Activated T-cell treated with anti-CD3 and anti-CD28 coated beads, Interleukin-2, amount 50 U/mL, for 24 hours (primary cell): ENCODE data around the gene ITGA1.
"Not testable (repeated sequence)": the region's sequence is repeated elsewhere in the genome, so short reads cannot be mapped to it uniquely, and the experiment has no call there.

Source experiments
- DNase-seq: peaks from one replicate; pipeline ENCODE4 v3.0.0-alpha.2; 2020
- H3K27ac Mint-ChIP-seq: 2 replicates; pipeline ENCODE4 v1.8.0; 2020; ENCODE audit warnings: mild to moderate bottlenecking, mixed read lengths
- H3K27me3 Mint-ChIP-seq: 2 replicates; pipeline ENCODE4 v1.8.0; 2020; ENCODE audit warnings: mixed read lengths
- H3K36me3 Mint-ChIP-seq: 2 replicates; pipeline ENCODE4 v1.8.0; 2020; ENCODE audit warnings: low read depth, mixed read lengths
- H3K4me1 Mint-ChIP-seq: 2 replicates; pipeline ENCODE4 v1.8.0; 2020; ENCODE audit warnings: low read depth, mixed read lengths
- H3K4me3 Mint-ChIP-seq: 2 replicates; pipeline ENCODE4 v1.8.0; 2020; ENCODE audit warnings: mild to moderate bottlenecking, moderate library complexity, mixed read lengths
- H3K9me3 Mint-ChIP-seq: 2 replicates; pipeline ENCODE4 v1.8.0; 2020; ENCODE audit warnings: mixed read lengths

Gene ITGA1

GRCh38 chr5:52952483-52952882, 164.8 kb downstream of the ITGA1 start:
- Mint-ChIP-seq H3K4me3 (no peak overlapping the region), H3K9me3 (no peaks in the 10 kb centered on the region)

GRCh38 chr5:52956014-52956413, 168.3 kb downstream of the ITGA1 start:
- no peak for DNase-seq
- Mint-ChIP-seq H3K27ac (no peak overlapping the region), H3K4me3 (no peak overlapping the region)

More at GRCh38 chr5:52952483-52952882, 164.8 kb downstream of the ITGA1 start:
- no peak for DNase-seq
- Mint-ChIP-seq H3K4me1 (peaks cover 11% of the 10 kb centered on the region), H3K27me3 (no peaks in the 10 kb centered on the region), H3K36me3 (no peaks in the 10 kb centered on the region), H3K27ac (no peak overlapping the region)

GRCh38 chr5:52956915-52957747, 169.4 kb downstream of the ITGA1 start:
- H3K4me3 Mint-ChIP-seq, result no peak overlapping the region
- peaks cover 6% of the 10 kb centered on the region for H3K27me3 Mint-ChIP-seq
- no peaks in the 10 kb centered on the region for H3K36me3 Mint-ChIP-seq
- no peaks in the 10 kb centered on the region for H3K4me1 Mint-ChIP-seq
- H3K9me3 Mint-ChIP-seq, result no peaks in the 10 kb centered on the region
- DNase-seq, result no peak
- no peak overlapping the region for H3K27ac Mint-ChIP-seq

More at GRCh38 chr5:52956014-52956413, 168.3 kb downstream of the ITGA1 start:
- no peaks in the 10 kb centered on the region for H3K4me1 Mint-ChIP-seq
- H3K36me3 Mint-ChIP-seq, result no peaks in the 10 kb centered on the region
- H3K27me3 Mint-ChIP-seq, result peaks cover 5% of the 10 kb centered on the region
- no peaks in the 10 kb centered on the region for H3K9me3 Mint-ChIP-seq

DNA sequence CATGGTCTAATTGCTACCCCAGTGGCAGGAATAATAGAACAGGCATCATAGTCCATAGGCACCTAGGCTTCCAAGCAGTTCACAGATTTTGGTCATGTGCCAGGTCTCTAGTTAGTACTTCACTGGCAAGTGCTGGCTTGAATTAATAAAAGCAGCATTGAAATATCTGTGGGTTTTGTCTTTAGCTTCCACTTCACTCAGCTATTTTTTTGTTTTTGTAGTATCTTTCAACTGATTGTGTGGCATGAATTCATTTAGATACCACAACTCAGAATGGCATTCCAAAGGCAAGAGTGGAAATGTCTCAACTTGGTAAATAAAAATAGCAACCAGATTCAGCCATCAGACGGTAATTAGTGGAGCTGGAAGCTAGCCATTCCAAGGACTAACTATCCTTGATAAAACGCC, 173.6 kb downstream of the ITGA1 start:
- H3K27ac Mint-ChIP-seq, result no peak overlapping the region
- no peaks in the 10 kb centered on the region for H3K9me3 Mint-ChIP-seq
- no peaks in the 10 kb centered on the region for H3K36me3 Mint-ChIP-seq
- peaks cover 6% of the 10 kb centered on the region for H3K27me3 Mint-ChIP-seq
- DNase-seq, result no peak
- no peaks in the 10 kb centered on the region for H3K4me1 Mint-ChIP-seq
- H3K4me3 Mint-ChIP-seq, result no peak overlapping the region

- Mint-ChIP-seq H3K4me1 (no peaks in the 10 kb centered on the region), H3K9me3 (peaks cover 4% of the 10 kb centered on the region), H3K4me3 (no peak overlapping the region), H3K27ac (no peak overlapping the region), H3K27me3 (peaks cover 12% of the 10 kb centered on the region), H3K36me3 (no peaks in the 10 kb centered on the region)
- no peak for DNase-seq
Measured at GRCh38 chr5:52963636-52964035, 175.9 kb downstream of the ITGA1 start.

DNA sequence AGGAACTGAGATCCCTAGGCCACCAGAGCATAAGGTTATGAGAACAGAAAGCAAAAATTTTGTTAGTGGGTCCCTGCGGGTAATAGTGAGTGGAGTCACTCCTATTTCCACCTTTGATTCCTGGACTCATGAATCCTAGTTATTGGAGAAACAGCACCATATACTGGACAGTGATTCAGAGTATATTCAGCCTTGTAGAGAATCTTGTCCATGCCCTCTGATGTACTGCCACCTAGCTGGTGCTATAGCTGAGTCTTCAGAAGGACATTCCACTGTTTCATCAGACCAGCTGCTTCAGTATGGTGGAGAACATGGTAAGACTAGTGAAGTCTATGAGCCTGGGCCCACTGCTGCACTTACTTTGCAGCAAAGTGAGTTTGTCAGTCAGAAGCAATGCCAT, 176.4 kb downstream of the ITGA1 start:
- Mint-ChIP-seq H3K4me1 (no peaks in the 10 kb centered on the region), H3K9me3 (peaks cover 9% of the 10 kb centered on the region), H3K27ac (no peak overlapping the region), H3K27me3 (peaks cover 17% of the 10 kb centered on the region), H3K36me3 (no peaks in the 10 kb centered on the region), H3K4me3 (no peak overlapping the region)
- DNase-seq, result no peak

GRCh38 chr5:52976157-52976556, 188.4 kb downstream of the ITGA1 start:
- H3K27me3 Mint-ChIP-seq, result peaks cover 43% of the 10 kb centered on the region
- not testable (repeated sequence) for DNase-seq

GRCh38 chr5:52977264-52977897, 189.7 kb downstream of the ITGA1 start:
- Mint-ChIP-seq H3K4me3 (no peak overlapping the region), H3K9me3 (peaks cover 6% of the 10 kb centered on the region), H3K36me3 (no peaks in the 10 kb centered on the region), H3K27ac (no peak overlapping the region), H3K4me1 (no peaks in the 10 kb centered on the region), H3K27me3 (peaks cover 44% of the 10 kb centered on the region)
- DNase-seq, result no peak

More at GRCh38 chr5:52976157-52976556, 188.4 kb downstream of the ITGA1 start:
- not testable (repeated sequence) for H3K36me3 Mint-ChIP-seq, H3K9me3 Mint-ChIP-seq, H3K4me1 Mint-ChIP-seq, H3K27ac Mint-ChIP-seq, H3K4me3 Mint-ChIP-seq

GRCh38 chr5:52981507-52981906, 193.8 kb downstream of the ITGA1 start:
- H3K4me1 Mint-ChIP-seq, result peaks cover 21% of the 10 kb centered on the region
- no peak overlapping the region for H3K4me3 Mint-ChIP-seq
- DNase-seq, result no peak
- no peak overlapping the region for H3K27ac Mint-ChIP-seq
- no peaks in the 10 kb centered on the region for H3K36me3 Mint-ChIP-seq
- H3K9me3 Mint-ChIP-seq, result peaks cover 5% of the 10 kb centered on the region
- peaks cover 42% of the 10 kb centered on the region for H3K27me3 Mint-ChIP-seq

GRCh38 chr5:52983731-52984636, 196.3 kb downstream of the ITGA1 start:
- H3K27me3 Mint-ChIP-seq, result peaks cover 48% of the 10 kb centered on the region
- no peak overlapping the region for H3K27ac Mint-ChIP-seq
- peaks cover 37% of the 10 kb centered on the region for H3K4me1 Mint-ChIP-seq
- DNase-seq, result no peak
- H3K9me3 Mint-ChIP-seq, result no peaks in the 10 kb centered on the region
- H3K4me3 Mint-ChIP-seq, result no peak overlapping the region
- no peaks in the 10 kb centered on the region for H3K36me3 Mint-ChIP-seq

GRCh38 chr5:52985306-52985705, 197.6 kb downstream of the ITGA1 start:
- peaks cover 46% of the 10 kb centered on the region for H3K27me3 Mint-ChIP-seq

GRCh38 chr5:52987711-52988331, 200.1 kb downstream of the ITGA1 start:
- Mint-ChIP-seq H3K27me3 (peaks cover 56% of the 10 kb centered on the region), H3K4me3 (peak overlapping the region; percentile 70), H3K9me3 (no peaks in the 10 kb centered on the region), H3K36me3 (no peaks in the 10 kb centered on the region), H3K27ac (peak overlapping the region; percentile 44), H3K4me1 (peaks cover 47% of the 10 kb centered on the region)
- peak; percentile 33 for DNase-seq

More at GRCh38 chr5:52985306-52985705, 197.6 kb downstream of the ITGA1 start:
- peaks cover 47% of the 10 kb centered on the region for H3K4me1 Mint-ChIP-seq
- H3K27ac Mint-ChIP-seq, result no peak overlapping the region
- no peak for DNase-seq
- no peaks in the 10 kb centered on the region for H3K9me3 Mint-ChIP-seq
- no peak overlapping the region for H3K4me3 Mint-ChIP-seq
- H3K36me3 Mint-ChIP-seq, result no peaks in the 10 kb centered on the region

DNA sequence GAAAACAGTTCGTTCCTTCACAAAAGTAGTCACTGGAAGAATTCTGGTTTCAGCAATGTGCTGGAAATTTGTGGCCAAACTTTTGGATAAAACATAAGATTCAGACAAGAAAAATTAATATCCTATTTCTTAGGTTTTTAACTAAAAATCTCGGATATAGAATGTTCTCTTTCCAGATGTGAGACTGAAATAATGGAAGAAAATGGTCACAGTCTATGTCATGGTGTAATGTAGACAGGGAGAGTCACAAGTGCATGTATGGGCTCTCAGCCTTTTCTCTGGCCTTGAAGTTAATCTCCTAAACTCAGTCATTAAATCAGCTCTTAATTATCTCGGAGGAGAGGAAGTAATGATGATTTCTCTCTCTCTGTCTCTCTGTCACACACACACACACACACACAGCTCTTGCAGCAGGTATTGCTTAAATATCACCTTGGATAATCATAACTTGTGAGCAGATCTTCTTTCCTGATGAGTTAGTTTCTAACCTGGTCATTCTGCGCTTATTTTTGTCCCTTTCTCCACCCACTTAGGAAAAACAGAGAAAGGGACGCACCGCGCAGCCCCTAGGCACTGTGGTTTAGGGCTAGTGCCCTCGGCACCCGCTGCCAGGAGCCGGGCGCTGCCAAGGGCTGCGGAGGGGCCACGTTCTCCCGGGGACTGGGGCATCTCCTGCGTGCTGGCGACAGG, 200.8 kb downstream of the ITGA1 start:
- Mint-ChIP-seq H3K9me3 (no peaks in the 10 kb centered on the region), H3K4me3 (peak overlapping the region; percentile 70), H3K27me3 (peaks cover 60% of the 10 kb centered on the region), H3K36me3 (no peaks in the 10 kb centered on the region), H3K4me1 (peaks cover 46% of the 10 kb centered on the region), H3K27ac (peak overlapping the region; percentile 50)
- no peak for DNase-seq
